ENCODE results near the gene IFIT5. TPM values are rescaled to one million over a fixed set of nuclear protein-coding genes. Genes with fewer than 3 reads are reported as not detected.

Gene IFIT5
- total RNA-seq, 2 experiments from 2014 or later: 0.36 to 0.57 TPM

DNA sequence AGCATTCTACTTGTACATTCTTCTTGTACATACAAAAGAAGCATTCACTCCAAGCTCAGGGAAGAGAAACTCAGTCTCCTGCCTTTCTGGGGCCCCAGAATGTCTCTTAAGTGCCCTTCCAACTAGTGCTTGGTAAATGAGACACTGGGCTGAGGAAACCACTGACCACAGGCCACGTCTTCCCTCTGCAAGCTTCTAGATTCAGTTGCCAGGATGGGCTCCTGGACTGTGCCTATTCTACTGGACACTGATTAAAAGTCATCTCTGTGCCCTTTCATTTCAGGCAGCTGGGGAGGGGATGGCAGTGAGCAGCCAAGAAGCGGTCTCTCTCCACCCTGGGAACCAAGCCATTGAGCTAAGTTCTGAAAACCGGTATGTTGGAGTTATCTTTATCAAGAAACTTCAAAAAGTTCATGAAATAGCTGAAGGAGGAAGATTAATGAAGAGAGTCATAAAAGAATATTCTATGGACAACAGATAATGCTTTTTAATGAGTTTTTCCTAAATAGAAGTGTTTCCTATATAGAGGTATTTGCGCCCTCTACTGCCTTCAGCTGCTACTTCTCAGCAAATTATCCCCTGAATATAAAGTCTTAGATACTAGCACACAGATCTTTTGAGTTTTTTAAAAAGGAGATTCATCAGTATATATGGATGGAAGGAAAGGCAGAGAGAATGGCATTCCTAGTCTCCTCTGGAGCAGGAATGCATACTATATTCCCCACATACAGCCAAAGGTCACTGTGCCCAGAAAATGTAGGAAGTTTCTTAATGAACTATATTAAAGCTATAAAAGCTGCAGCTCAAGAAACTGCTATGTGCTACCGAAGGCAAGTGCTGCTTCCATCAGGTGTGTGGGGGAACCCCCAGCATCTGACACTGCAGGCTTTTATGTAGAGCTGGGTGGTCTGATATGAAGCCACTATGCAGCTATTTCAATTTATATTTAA lies 44.9 kb upstream of the IFIT5 start:
- POLR2A ChIA-PET: interaction anchor here (0.6 to 1.7 kb wide), 5 partner anchors 8 to 140 kb away, joined by 3 to 5 read pairs (median 4); partner anchors contain the start of gene IFIT1B
- peak; percentile 23 for DNase-seq (ENCODE audit: low spot score)
- intact Hi-C loops (cut with micrococcal nuclease; ENCODE audit: unreplicated experiment): no loop called here

DNA sequence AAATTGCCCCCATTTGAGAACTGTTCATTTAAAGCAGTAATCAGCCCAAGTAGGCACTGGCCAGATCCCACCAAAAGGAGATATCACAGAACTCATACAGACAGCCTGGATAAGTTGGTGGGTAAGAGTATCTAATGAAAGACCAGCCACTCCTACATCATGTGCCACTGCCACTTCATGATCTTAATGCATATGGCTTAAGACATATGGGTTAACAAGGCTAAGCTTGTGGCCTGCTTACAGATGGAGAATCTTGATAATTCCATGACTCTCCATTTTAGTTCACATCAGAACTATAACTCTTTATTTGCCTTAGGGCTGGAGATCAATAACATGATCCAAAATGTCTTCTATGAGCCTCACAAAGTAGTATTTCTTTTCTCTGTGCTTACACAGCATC lies 43.3 kb upstream of the IFIT5 start:
- no peaks in the 10 kb centered on the region for H3K4me1 ChIP-seq (ENCODE audit: insufficient read depth, low read length, poor library complexity, severe bottlenecking)
- intact Hi-C loops (cut with micrococcal nuclease; ENCODE audit: unreplicated experiment): no loop called here
- CTCF ChIA-PET (ENCODE audit: unreplicated experiment): no interaction called here
- H4K20me1 ChIP-seq (ENCODE audit: insufficient read depth, low read length): no peaks in the 10 kb centered on the region
- no peak for TF ChIP-seq EZH2phosphoT487 (IDR thresholded peaks at IDR 0.05; ENCODE audit: borderline replicate concordance, low read depth, low read length)
- TF ChIP-seq, protein P1, sequence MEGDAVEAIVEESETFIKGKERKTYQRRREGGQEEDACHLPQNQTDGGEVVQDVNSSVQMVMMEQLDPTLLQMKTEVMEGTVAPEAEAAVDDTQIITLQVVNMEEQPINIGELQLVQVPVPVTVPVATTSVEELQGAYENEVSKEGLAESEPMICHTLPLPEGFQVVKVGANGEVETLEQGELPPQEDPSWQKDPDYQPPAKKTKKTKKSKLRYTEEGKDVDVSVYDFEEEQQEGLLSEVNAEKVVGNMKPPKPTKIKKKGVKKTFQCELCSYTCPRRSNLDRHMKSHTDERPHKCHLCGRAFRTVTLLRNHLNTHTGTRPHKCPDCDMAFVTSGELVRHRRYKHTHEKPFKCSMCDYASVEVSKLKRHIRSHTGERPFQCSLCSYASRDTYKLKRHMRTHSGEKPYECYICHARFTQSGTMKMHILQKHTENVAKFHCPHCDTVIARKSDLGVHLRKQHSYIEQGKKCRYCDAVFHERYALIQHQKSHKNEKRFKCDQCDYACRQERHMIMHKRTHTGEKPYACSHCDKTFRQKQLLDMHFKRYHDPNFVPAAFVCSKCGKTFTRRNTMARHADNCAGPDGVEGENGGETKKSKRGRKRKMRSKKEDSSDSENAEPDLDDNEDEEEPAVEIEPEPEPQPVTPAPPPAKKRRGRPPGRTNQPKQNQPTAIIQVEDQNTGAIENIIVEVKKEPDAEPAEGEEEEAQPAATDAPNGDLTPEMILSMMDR (conservative IDR thresholded peaks at IDR 0.05; ENCODE audit: low read length): no peak
- H2AFZ ChIP-seq (ENCODE audit: low read length): no peak overlapping the region
- no peak overlapping the region for H3K4me2 ChIP-seq (ENCODE audit: low read length)
- no peak for DNase-seq (ENCODE audit: low spot score)
- BruUV-seq (replicated peaks): no TSS peak
- H3K27ac ChIP-seq (ENCODE audit: low read depth, low read length, poor library complexity, severe bottlenecking): no peak overlapping the region
- H3K9me3 ChIP-seq (ENCODE audit: low read length): no peaks in the 10 kb centered on the region
- H3K9me2 ChIP-seq (ENCODE audit: insufficient read depth, low read length): no peaks in the 10 kb centered on the region
- no peaks in the 10 kb centered on the region for H3K36me3 ChIP-seq (ENCODE audit: insufficient read depth, low read length)
- no peak overlapping the region for H3K4me3 ChIP-seq (ENCODE audit: low read depth, low read length, poor library complexity, severe bottlenecking)
- POLR2A ChIA-PET: interaction anchor here (1.1 kb wide), 1 partner anchor 122 kb away, joined by 3 read pairs; no protein-coding TSS in a partner anchor
- H3K79me2 ChIP-seq (ENCODE audit: insufficient read depth, low read depth, low read length): no peaks in the 10 kb centered on the region

More for the DNA sequence above, 44.9 kb upstream of the IFIT5 start:
- TF ChIP-seq, protein P1 (conservative IDR thresholded peaks at IDR 0.05; ENCODE audit: low read length): peak; percentile 82
- TF ChIP-seq EZH2phosphoT487 (IDR thresholded peaks at IDR 0.05; ENCODE audit: borderline replicate concordance, low read depth, low read length): no peak
- H3K27ac ChIP-seq (ENCODE audit: low read depth, low read length, poor library complexity, severe bottlenecking): no peak overlapping the region
- no peaks in the 10 kb centered on the region for H3K4me1 ChIP-seq (ENCODE audit: insufficient read depth, low read length, poor library complexity, severe bottlenecking)
- no peaks in the 10 kb centered on the region for H4K20me1 ChIP-seq (ENCODE audit: insufficient read depth, low read length)
- no peaks in the 10 kb centered on the region for H3K36me3 ChIP-seq (ENCODE audit: insufficient read depth, low read length)
- H3K4me2 ChIP-seq (ENCODE audit: low read length): no peak overlapping the region
- no peaks in the 10 kb centered on the region for H3K79me2 ChIP-seq (ENCODE audit: insufficient read depth, low read depth, low read length)
- CTCF ChIA-PET (ENCODE audit: unreplicated experiment): interaction anchor here (0.6 kb wide), 2 partner anchors 49 to 67 kb away, joined by 3 read pairs; no protein-coding TSS in a partner anchor
- no peaks in the 10 kb centered on the region for H3K9me2 ChIP-seq (ENCODE audit: insufficient read depth, low read length)
- no peaks in the 10 kb centered on the region for H3K9me3 ChIP-seq (ENCODE audit: low read length)
- no peak overlapping the region for H2AFZ ChIP-seq (ENCODE audit: low read length)
- BruUV-seq (replicated peaks): no TSS peak
- H3K4me3 ChIP-seq (ENCODE audit: low read depth, low read length, poor library complexity, severe bottlenecking): no peak overlapping the region

DNA sequence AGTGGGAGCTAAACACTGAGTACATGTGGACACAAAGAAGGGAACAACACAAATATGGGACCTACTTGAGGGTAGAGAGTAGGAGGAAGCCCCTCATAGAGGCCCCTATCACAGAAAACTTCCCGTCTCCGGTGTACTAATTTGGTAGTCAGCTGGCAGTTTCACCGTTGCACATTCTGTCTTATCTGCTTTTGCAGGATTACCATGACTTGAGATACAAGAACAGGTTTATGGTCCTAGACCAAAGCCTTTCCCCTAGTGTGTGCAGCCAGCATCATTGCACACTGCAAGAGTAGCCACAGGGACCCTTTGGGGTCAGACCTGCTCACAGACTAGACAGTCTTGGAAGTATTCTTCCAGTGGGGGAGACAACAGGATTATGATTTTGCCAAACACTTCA lies 42.4 kb upstream of the IFIT5 start:
- Histone ChIP-seq H3K4me1 (ENCODE audit: insufficient read depth, low read length, poor library complexity, severe bottlenecking) (no peaks in the 10 kb centered on the region), H3K4me3 (ENCODE audit: low read depth, low read length, poor library complexity, severe bottlenecking) (no peak overlapping the region), H3K9me2 (ENCODE audit: insufficient read depth, low read length) (no peaks in the 10 kb centered on the region), H3K27ac (ENCODE audit: low read depth, low read length, poor library complexity, severe bottlenecking) (no peak overlapping the region), H3K36me3 (ENCODE audit: insufficient read depth, low read length) (no peaks in the 10 kb centered on the region), H3K4me2 (ENCODE audit: low read length) (no peak overlapping the region), H3K79me2 (ENCODE audit: insufficient read depth, low read depth, low read length) (no peaks in the 10 kb centered on the region), H2AFZ (ENCODE audit: low read length) (no peak overlapping the region), H3K9me3 (ENCODE audit: low read length) (no peaks in the 10 kb centered on the region), H4K20me1 (ENCODE audit: insufficient read depth, low read length) (no peaks in the 10 kb centered on the region)
- CTCF ChIA-PET (ENCODE audit: unreplicated experiment): no interaction called here
- no peak for DNase-seq (ENCODE audit: low spot score)
- POLR2A ChIA-PET: interaction anchor here (1.1 kb wide), 1 partner anchor 123 kb away, joined by 3 read pairs; no protein-coding TSS in a partner anchor
- BruUV-seq (replicated peaks): no TSS peak
- TF ChIP-seq EZH2phosphoT487 (IDR thresholded peaks at IDR 0.05; ENCODE audit: borderline replicate concordance, low read depth, low read length): no peak
- TF ChIP-seq, protein P1 (conservative IDR thresholded peaks at IDR 0.05; ENCODE audit: low read length): no peak
- intact Hi-C loops (cut with micrococcal nuclease; ENCODE audit: unreplicated experiment): no loop called here
